Skeletal muscle tissue (tissue), 4 donors: ENCODE results near the gene CALM1. TPM values are rescaled to one million over a fixed set of nuclear protein-coding genes. Genes with fewer than 3 reads are reported as not detected.

Experiments
- H3K27ac ChIP-seq: one replicate; pipeline ENCODE4 v1.7.0; 2013; ENCODE audit warnings: mild to moderate bottlenecking, low read depth, low read length, inconsistent platforms
- H3K27me3 ChIP-seq, 3 donors: one replicate each; pipeline ENCODE4 v1.7.0; 2013; ENCODE audit warnings: low read length in 3 of 3; ENCODE audit not compliant: control insufficient read depth in 3 of 3, insufficient read depth in 3 of 3
- H3K36me3 ChIP-seq, 3 donors: one replicate each; pipeline ENCODE4 v1.7.0; 2013; ENCODE audit warnings: low read length in 3 of 3; ENCODE audit not compliant: control insufficient read depth in 3 of 3, insufficient read depth in 3 of 3
- H3K4me1 ChIP-seq, 3 donors: one replicate each; pipeline ENCODE4 v1.7.0; 2013; ENCODE audit warnings: low read length in 3 of 3, mild to moderate bottlenecking in 3 of 3; ENCODE audit not compliant: control insufficient read depth in 3 of 3, insufficient read depth in 3 of 3
- H3K4me3 ChIP-seq, 3 donors: one replicate each; pipeline ENCODE4 v1.7.0; 2013; ENCODE audit warnings: low read length in 3 of 3
- H3K9ac ChIP-seq, 3 donors: one replicate each; pipeline ENCODE4 v1.7.0; 2013; ENCODE audit warnings: low read length in 3 of 3, mild to moderate bottlenecking in 3 of 3, moderate library complexity in 2 of 3, low read depth in 1 of 3
- H3K9me3 ChIP-seq, 3 donors: one replicate each; pipeline ENCODE4 v1.7.0; 2013; ENCODE audit warnings: low read length in 3 of 3; ENCODE audit not compliant: control insufficient read depth in 3 of 3
- total RNA-seq: library from RNA; depleted of rRNA; stranded (reverse); fragments of >200 nt; gene quantifications from one replicate; pipeline ENCODE4 v1.2.3, GENCODE V29; 2014
- donor health status: Osteomylitis.

Gene CALM1
- 99.7 TPM for total RNA-seq

GRCh38 chr14:90396341-90397339, at the start of gene CALM1:
Gene CALM1, plus strand, starts transcription at chr14:90397029. Its CDS starts 202 bp downstream, at chr14:90397231.
- H3K27me3 ChIP-seq, result no peaks in the 10 kb centered on the region
- H3K9me3 ChIP-seq, result no peaks in the 10 kb centered on the region
- H3K4me3 ChIP-seq, result peak within 1 kb of the TSS; percentile 92 to 95 (median 92)
- peak within 1 kb of the TSS; percentile 90 to 99 (median 97) for H3K9ac ChIP-seq
- peak within 1 kb of the TSS; percentile 83 for H3K27ac ChIP-seq
- H3K4me1 ChIP-seq, result peaks cover 24 to 35% (median 35%) of the 10 kb centered on the region in 3 donors
- peaks cover 12 to 18% (median 12%) of the 10 kb centered on the region in 3 donors for H3K36me3 ChIP-seq

GRCh38 chr14:90348270-90348669, 48.6 kb upstream of the CALM1 start:
- no peak overlapping the region for H3K4me3 ChIP-seq
- H3K36me3 ChIP-seq, result no peaks in the 10 kb centered on the region
- no peak overlapping the region for H3K27ac ChIP-seq
- H3K27me3 ChIP-seq, result no peaks in the 10 kb centered on the region
- peaks cover 0 to 4% (median 4%) of the 10 kb centered on the region in 3 donors for H3K4me1 ChIP-seq
- H3K9me3 ChIP-seq, result no peaks in the 10 kb centered on the region
- no peak overlapping the region for H3K9ac ChIP-seq

GRCh38 chr14:90349739-90350138, 47.1 kb upstream of the CALM1 start:
- H3K4me1 ChIP-seq, result peaks cover 3 to 4% (median 4%) of the 10 kb centered on the region in 3 donors
- no peaks in the 10 kb centered on the region for H3K36me3 ChIP-seq
- H3K9me3 ChIP-seq, result no peaks in the 10 kb centered on the region
- H3K27ac ChIP-seq, result no peak overlapping the region
- H3K9ac ChIP-seq, result no peak overlapping the region
- no peak overlapping the region for H3K4me3 ChIP-seq
- no peaks in the 10 kb centered on the region for H3K27me3 ChIP-seq

- H3K4me3 ChIP-seq, result peak overlapping the region in 2 of 3 donors; percentile 15 to 29
- H3K27ac ChIP-seq, result no peak overlapping the region
- H3K9ac ChIP-seq, result no peak overlapping the region
- H3K9me3 ChIP-seq, result no peaks in the 10 kb centered on the region
- H3K27me3 ChIP-seq, result no peaks in the 10 kb centered on the region
- H3K36me3 ChIP-seq, result no peaks in the 10 kb centered on the region
- H3K4me1 ChIP-seq, result peaks cover 0 to 3% (median 0%) of the 10 kb centered on the region in 3 donors
Measured at GRCh38 chr14:90354551-90355298, 42.1 kb upstream of the CALM1 start.

DNA sequence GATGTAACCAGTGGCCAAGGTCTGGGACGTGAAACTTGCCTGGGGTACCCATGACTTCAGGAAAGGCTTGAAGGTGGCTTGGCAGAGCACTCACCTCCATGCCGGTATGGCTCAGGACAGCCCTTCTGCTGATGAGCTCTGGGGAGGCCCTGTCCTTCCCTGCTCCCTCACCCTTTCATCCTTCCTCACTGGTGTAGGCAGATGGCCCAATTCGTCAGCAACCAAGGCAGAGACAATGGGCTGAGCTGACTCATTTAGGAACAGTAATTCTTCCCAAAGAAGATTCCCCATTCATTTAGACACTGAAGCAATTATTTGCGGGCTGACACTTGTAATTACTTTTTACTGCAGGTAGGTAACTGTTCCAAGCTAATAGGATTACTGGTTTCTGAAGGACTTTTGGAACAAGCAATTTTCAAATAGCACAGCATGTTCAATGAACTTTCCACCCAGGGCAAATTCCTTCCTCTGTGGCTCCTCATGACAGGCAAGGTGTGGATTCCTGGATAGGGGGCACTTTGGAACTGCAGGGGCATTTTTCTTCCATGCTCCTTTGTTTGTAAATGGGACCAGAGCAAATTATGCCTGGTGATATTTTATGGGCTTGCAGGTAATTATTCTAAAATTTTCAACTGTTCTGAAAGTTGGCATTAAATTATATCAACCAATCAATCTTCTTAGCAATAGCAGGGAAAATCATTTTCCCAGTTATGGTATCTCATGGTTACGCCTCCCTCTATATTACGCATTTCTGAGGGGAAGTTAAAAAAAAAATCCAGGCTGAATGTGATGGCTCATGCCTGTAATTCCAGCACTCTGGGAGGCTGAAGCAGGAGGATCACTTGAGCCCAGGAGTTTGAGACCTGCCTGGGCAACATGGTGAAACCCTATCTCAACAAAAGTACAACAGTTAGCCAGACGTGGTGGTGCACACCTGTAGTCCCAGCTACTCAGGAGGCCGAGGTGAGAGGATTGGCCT, 41.0 kb upstream of the CALM1 start:
- no peak overlapping the region for H3K9ac ChIP-seq

DNA sequence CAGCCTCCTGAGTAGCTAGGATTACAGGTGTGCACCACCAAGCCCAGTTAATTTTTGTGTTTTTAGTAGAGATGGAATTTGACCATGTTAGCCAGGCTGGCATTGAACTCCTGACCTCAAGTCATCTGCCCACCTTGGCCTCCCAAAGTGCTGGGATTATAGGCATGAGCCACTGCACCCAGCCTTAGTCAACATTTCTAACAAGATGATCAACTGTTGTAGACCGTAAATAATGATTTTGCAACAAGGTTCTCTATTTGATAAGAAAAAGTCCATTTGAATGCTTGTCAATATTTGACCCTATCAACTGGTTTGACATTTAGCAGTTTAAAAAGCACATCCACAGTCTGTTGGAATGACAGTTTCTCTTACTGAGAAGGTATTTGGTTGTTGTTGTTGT, 39.9 kb upstream of the CALM1 start:
- Histone ChIP-seq H3K9ac (no peak overlapping the region), H3K27me3 (no peaks in the 10 kb centered on the region), H3K36me3 (no peaks in the 10 kb centered on the region), H3K9me3 (no peaks in the 10 kb centered on the region), H3K27ac (no peak overlapping the region), H3K4me3 (no peak overlapping the region), H3K4me1 (peaks cover 0 to 3% (median 0%) of the 10 kb centered on the region in 3 donors)

More for the DNA sequence above, 41.0 kb upstream of the CALM1 start:
- Histone ChIP-seq H3K4me1 (peaks cover 0 to 3% (median 0%) of the 10 kb centered on the region in 3 donors), H3K36me3 (no peaks in the 10 kb centered on the region), H3K27ac (no peak overlapping the region), H3K9me3 (no peaks in the 10 kb centered on the region), H3K4me3 (no peak overlapping the region), H3K27me3 (no peaks in the 10 kb centered on the region)

DNA sequence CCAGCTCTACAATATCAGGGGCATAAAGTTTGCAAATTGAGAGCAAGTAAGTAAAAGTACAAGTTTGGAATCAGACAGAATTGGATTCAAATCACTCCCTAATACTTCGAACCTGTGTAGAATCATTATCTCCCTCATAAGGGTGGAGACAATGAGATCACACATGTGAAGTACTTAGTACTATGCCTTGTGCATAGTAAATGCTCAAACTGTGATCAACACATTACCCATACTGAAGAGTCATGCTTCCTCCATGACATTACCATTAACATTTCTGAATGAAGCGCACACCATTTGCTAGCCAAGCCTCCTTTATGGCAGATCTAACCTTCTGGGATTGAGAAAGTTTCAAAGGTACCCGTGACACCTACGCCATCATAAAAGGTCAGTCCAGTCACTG, 38.5 kb upstream of the CALM1 start:
- Histone ChIP-seq H3K4me1 (peaks cover 0 to 3% (median 0%) of the 10 kb centered on the region in 3 donors), H3K27me3 (no peaks in the 10 kb centered on the region), H3K9ac (no peak overlapping the region), H3K9me3 (no peaks in the 10 kb centered on the region), H3K4me3 (no peak overlapping the region), H3K36me3 (no peaks in the 10 kb centered on the region), H3K27ac (no peak overlapping the region)

DNA sequence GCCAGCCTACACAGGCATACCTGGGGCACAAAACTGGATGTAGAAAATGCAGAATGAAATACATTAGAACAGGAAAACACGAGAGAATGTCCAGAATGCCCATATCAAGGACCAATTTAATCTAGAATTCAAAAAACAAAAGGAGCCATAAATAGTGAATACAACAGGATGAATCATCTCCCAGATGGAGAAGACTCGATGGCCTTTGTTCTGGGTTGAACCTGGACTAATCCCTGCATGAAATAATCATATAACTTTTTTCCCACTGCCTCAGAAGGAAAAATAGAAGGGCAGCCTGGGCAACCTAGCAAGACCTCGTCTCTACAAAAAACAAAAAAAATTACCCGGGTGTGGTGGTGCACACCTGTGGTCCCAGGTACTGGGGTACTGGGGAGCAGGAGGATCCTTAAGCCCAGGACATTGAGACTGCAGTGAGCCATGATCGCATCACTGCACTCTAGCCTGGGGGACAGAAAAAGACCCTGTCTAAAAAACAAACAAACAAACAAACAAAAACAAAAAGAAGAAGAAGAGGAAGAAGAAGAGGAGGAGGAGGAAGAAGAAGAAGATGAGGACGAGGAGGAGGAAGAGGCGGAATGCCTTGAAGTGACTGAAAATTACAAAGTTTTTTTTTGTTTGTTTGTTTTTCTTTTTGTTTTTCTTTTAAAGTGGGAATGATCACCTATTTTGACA, 34.8 kb upstream of the CALM1 start:
- Histone ChIP-seq H3K4me3 (no peak overlapping the region), H3K27ac (no peak overlapping the region), H3K4me1 (no peaks in the 10 kb centered on the region)

GRCh38 chr14:90362558-90362896, 34.3 kb upstream of the CALM1 start:
- H3K4me3 ChIP-seq, result no peak overlapping the region
- H3K4me1 ChIP-seq, result no peaks in the 10 kb centered on the region
- H3K9ac ChIP-seq, result no peak overlapping the region
- no peak overlapping the region for H3K27ac ChIP-seq
- no peaks in the 10 kb centered on the region for H3K9me3 ChIP-seq
- no peaks in the 10 kb centered on the region for H3K27me3 ChIP-seq
- H3K36me3 ChIP-seq, result no peaks in the 10 kb centered on the region

More for the DNA sequence above, 34.8 kb upstream of the CALM1 start:
- H3K9me3 ChIP-seq, result no peaks in the 10 kb centered on the region
- no peak overlapping the region for H3K9ac ChIP-seq
- no peaks in the 10 kb centered on the region for H3K27me3 ChIP-seq
- H3K36me3 ChIP-seq, result no peaks in the 10 kb centered on the region
